Measurements from ENCODE around the gene GABRG3.

Gene GABRG3

GRCh38 chr15:27027229-27027628, 56.2 kb downstream of the GABRG3 start:
- Mint-ChIP-seq H3K4me1 (ENCODE audit: low read depth) (no peaks in the 10 kb centered on the region), H3K27ac (no peak overlapping the region), H3K9me3 (no peaks in the 10 kb centered on the region), H3K27me3 (peaks cover 3% of the 10 kb centered on the region), H3K4me3 (no peak overlapping the region), H3K36me3 (ENCODE audit: low read depth) (no peaks in the 10 kb centered on the region)
- intact Hi-C loops (cut with micrococcal nuclease): no loop called here

DNA sequence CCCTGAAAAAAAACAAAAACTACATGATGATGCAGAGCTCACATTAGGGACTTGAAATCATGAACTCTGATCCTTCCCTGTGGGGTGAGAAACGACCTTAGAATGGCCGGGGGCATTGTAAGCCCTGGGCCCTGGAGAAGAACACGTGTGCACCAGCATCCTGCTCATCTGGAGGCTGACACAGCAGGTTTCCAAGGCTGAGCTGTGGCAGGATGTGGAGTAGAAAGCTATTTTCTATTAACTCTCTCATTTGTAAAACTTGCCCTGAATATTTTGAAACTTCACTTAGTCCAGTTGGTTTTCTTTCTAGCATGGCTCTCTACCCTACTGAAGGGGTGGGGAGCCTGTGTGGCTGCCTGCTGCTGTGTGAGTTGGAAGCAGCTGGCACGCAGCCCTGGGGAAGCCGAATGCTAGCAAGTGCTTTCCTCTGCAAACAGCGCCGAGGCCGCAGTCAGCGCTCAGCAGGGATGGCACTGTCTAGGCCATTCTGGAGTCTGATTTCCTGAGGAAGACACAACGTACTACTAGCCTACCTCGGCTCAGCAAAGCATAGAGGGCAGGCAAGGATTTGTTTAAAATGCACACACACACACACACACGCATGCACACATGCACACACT, 58.0 kb downstream of the GABRG3 start:
- Mint-ChIP-seq H3K27ac (no peak overlapping the region), H3K4me3 (no peak overlapping the region), H3K9me3 (no peaks in the 10 kb centered on the region), H3K4me1 (ENCODE audit: low read depth) (no peaks in the 10 kb centered on the region), H3K36me3 (ENCODE audit: low read depth) (no peaks in the 10 kb centered on the region), H3K27me3 (no peaks in the 10 kb centered on the region)
- intact Hi-C loops (cut with micrococcal nuclease): no loop called here

GRCh38 chr15:27036210-27036609, 65.2 kb downstream of the GABRG3 start:
- no peaks in the 10 kb centered on the region for H3K4me1 Mint-ChIP-seq (ENCODE audit: low read depth)
- H3K27ac Mint-ChIP-seq: no peak overlapping the region
- intact Hi-C loops (cut with micrococcal nuclease): no loop called here
- H3K36me3 Mint-ChIP-seq (ENCODE audit: low read depth): no peaks in the 10 kb centered on the region
- H3K4me3 Mint-ChIP-seq: no peak overlapping the region
- H3K9me3 Mint-ChIP-seq: no peaks in the 10 kb centered on the region
- no peaks in the 10 kb centered on the region for H3K27me3 Mint-ChIP-seq

- intact Hi-C loops (cut with micrococcal nuclease): no loop called here
- Mint-ChIP-seq H3K36me3 (ENCODE audit: low read depth) (no peaks in the 10 kb centered on the region), H3K9me3 (no peaks in the 10 kb centered on the region), H3K4me1 (ENCODE audit: low read depth) (no peaks in the 10 kb centered on the region), H3K27ac (no peak overlapping the region), H3K27me3 (no peaks in the 10 kb centered on the region), H3K4me3 (no peak overlapping the region)
These were observed 66.5 kb downstream of the GABRG3 start for GRCh38 chr15:27037501-27037900.

- H3K27me3 Mint-ChIP-seq: no peaks in the 10 kb centered on the region
- intact Hi-C loops (cut with micrococcal nuclease): no loop called here
- H3K4me1 Mint-ChIP-seq (ENCODE audit: low read depth): no peaks in the 10 kb centered on the region
- no peaks in the 10 kb centered on the region for H3K9me3 Mint-ChIP-seq
- H3K27ac Mint-ChIP-seq: no peak overlapping the region
- no peak overlapping the region for H3K4me3 Mint-ChIP-seq
- no peaks in the 10 kb centered on the region for H3K36me3 Mint-ChIP-seq (ENCODE audit: low read depth)
These were observed 68.2 kb downstream of the GABRG3 start for GRCh38 chr15:27039152-27039551.

DNA sequence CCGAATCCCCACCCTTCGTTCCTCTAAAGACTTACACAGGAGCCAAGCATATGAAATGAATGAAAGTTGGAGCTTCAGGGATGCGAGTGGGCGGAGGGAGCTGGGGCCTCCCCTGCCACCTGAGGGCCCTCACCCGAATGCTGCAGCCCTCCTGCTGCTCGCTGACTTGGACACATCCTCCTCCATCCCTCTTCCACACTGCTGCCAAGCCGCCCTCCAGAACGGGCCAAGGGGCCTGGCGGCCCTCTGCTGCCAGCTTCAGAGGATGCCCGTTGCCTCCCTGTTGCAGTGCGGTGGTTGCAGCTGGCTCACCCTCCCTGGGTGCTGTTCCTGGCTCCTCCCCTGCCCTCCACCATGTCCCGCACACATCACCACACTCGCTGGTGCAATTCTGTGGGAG, 71.2 kb downstream of the GABRG3 start:
- intact Hi-C loops (cut with micrococcal nuclease): no loop called here
- no peaks in the 10 kb centered on the region for H3K27me3 Mint-ChIP-seq

DNA sequence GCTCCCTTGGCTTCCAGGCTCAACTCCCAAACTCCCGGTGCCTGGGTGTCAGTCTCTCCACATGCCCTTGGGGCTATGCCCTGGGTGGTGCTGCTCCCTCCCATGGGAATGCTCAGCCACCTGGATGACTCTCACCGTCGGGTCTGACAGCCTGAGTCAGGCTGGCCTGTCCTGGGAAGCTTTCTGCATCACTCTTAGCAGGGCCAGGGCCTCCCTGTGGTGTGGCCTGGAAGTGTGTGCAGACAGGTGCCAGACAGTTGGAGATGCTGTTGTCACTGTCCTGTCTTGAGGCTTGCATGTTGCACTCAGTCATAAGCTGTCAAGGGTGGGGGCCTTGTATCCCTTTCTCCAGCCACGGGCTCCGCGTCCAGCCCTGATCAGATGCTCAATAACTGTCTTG, 71.7 kb downstream of the GABRG3 start:
- no peak overlapping the region for H3K27ac Mint-ChIP-seq
- no peak overlapping the region for H3K4me3 Mint-ChIP-seq
- intact Hi-C loops (cut with micrococcal nuclease): no loop called here

More for the DNA sequence above, 71.2 kb downstream of the GABRG3 start:
- Mint-ChIP-seq H3K4me1 (ENCODE audit: low read depth) (no peaks in the 10 kb centered on the region), H3K4me3 (no peak overlapping the region), H3K27ac (no peak overlapping the region), H3K36me3 (ENCODE audit: low read depth) (no peaks in the 10 kb centered on the region), H3K9me3 (no peaks in the 10 kb centered on the region)

DNA sequence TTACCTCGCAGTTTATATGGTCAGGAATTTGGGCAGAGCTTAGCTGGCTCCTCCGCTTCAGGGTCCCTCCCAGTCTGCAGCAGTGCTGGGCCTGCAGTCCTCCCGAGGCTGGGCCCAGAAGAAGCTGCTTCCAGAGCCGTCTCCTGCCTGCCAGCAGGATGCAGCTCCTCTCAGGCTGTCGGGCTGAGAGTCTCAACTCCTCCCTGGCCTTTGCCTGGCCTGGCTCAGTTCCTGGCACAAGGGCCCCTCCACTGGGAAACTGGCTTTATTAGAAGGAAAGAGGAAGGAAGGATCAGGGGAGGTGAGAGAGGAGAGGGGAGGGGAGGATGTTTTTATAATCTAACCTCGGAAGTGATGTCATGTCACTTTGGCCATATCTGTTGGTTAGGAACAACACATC, 72.8 kb downstream of the GABRG3 start:
- no peak overlapping the region for H3K4me3 Mint-ChIP-seq
- H3K27me3 Mint-ChIP-seq: no peaks in the 10 kb centered on the region
- no peak overlapping the region for H3K27ac Mint-ChIP-seq
- no peaks in the 10 kb centered on the region for H3K36me3 Mint-ChIP-seq (ENCODE audit: low read depth)
- intact Hi-C loops (cut with micrococcal nuclease): no loop called here
- no peaks in the 10 kb centered on the region for H3K4me1 Mint-ChIP-seq (ENCODE audit: low read depth)
- H3K9me3 Mint-ChIP-seq: no peaks in the 10 kb centered on the region

More for the DNA sequence above, 71.7 kb downstream of the GABRG3 start:
- Mint-ChIP-seq H3K9me3 (no peaks in the 10 kb centered on the region), H3K4me1 (ENCODE audit: low read depth) (no peaks in the 10 kb centered on the region), H3K27me3 (no peaks in the 10 kb centered on the region), H3K36me3 (ENCODE audit: low read depth) (no peaks in the 10 kb centered on the region)

DNA sequence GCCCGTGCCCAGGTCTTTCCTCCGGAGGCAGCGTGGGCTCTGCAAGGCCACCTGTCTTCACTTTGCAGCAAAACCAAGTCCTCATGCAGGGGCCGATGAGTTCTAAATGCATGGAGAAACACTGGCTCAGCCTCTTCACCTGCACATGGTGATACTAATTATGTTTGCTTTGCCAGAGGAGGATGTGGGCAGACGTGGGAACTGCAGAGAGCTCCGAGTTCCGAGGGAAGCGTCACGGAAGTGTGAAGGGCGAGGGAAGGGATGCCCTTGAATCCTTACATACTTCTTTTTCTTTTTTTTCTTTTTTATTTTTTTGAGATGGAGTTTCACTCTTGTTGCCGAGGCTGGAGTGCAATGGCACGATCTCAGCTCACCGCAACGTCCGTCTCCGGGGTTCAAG, 74.8 kb downstream of the GABRG3 start:
- no peak overlapping the region for H3K4me3 Mint-ChIP-seq
- no peaks in the 10 kb centered on the region for H3K9me3 Mint-ChIP-seq
- H3K27ac Mint-ChIP-seq: no peak overlapping the region
- H3K4me1 Mint-ChIP-seq (ENCODE audit: low read depth): no peaks in the 10 kb centered on the region
- H3K27me3 Mint-ChIP-seq: no peaks in the 10 kb centered on the region
- no peaks in the 10 kb centered on the region for H3K36me3 Mint-ChIP-seq (ENCODE audit: low read depth)
- intact Hi-C loops (cut with micrococcal nuclease): no loop called here

DNA sequence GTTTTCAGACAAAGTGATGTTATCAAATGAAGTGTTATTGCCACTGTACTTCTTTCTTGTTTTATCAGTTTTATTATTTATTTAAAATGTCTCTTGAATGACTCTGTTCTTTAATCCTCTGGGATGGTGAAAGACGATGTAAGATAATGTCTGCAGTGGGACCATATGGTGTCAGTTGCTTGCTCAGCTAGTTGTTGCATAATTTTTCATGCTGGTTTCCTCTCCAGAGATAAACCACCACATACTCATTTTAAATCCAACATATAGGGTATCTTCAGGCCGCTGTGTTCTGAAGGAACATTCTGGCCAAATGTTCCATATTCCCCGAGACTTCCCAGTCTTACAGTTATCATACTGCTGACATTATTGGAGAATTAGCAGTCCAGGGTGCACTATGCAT, 75.9 kb downstream of the GABRG3 start:
- H3K4me3 Mint-ChIP-seq: no peak overlapping the region
- H3K36me3 Mint-ChIP-seq (ENCODE audit: low read depth): no peaks in the 10 kb centered on the region
- H3K27me3 Mint-ChIP-seq: no peaks in the 10 kb centered on the region
- H3K27ac Mint-ChIP-seq: no peak overlapping the region
- intact Hi-C loops (cut with micrococcal nuclease): no loop called here
- H3K4me1 Mint-ChIP-seq (ENCODE audit: low read depth): no peaks in the 10 kb centered on the region
- no peaks in the 10 kb centered on the region for H3K9me3 Mint-ChIP-seq

DNA sequence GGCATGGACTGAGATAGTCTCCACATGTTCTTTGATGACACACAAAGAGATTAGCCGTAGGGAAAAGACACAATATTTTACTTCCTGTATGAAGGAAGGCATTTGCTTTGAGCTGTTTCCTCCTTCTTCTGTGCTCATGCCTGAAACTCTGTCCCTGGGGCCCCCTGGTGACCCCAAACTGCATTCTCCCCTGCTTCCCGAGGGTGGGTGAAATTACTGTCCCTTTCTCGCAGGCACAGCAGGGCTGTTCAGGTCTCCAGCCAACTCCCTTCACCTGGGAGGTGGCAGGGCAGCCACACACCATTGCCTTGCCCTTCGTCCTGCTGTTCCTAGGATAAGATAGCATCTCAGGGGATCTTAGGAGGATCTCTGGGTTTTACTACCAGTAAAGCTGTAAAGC, 79.2 kb downstream of the GABRG3 start:
- no peak overlapping the region for H3K27ac Mint-ChIP-seq
- intact Hi-C loops (cut with micrococcal nuclease): no loop called here
- H3K4me3 Mint-ChIP-seq: no peak overlapping the region
- H3K27me3 Mint-ChIP-seq: no peaks in the 10 kb centered on the region
- no peaks in the 10 kb centered on the region for H3K9me3 Mint-ChIP-seq
- no peaks in the 10 kb centered on the region for H3K4me1 Mint-ChIP-seq (ENCODE audit: low read depth)
- H3K36me3 Mint-ChIP-seq (ENCODE audit: low read depth): no peaks in the 10 kb centered on the region

DNA sequence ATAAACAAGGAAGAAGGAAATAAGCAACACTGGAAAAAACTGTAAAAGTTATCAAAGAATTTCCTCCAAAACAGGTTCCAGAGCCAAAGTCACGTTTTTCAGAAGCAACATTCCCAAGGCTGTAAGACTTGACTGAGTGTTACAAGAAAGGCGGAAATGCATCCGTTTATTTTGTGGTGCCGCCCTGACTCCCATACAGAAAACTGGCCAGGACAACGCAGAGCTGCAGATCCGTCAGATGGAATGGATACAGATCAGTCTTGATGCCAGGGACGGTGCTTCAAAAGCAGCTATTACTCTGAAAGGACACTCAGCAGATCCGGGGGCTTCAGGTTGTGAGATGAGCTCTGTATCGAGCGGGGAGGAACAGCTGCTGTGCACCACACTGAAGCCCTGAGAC, 83.4 kb downstream of the GABRG3 start:
- H3K9me3 Mint-ChIP-seq: no peaks in the 10 kb centered on the region
- no peaks in the 10 kb centered on the region for H3K36me3 Mint-ChIP-seq (ENCODE audit: low read depth)
- intact Hi-C loops (cut with micrococcal nuclease): no loop called here
- no peak overlapping the region for H3K4me3 Mint-ChIP-seq
- no peaks in the 10 kb centered on the region for H3K4me1 Mint-ChIP-seq (ENCODE audit: low read depth)
- no peaks in the 10 kb centered on the region for H3K27me3 Mint-ChIP-seq
- H3K27ac Mint-ChIP-seq: no peak overlapping the region

DNA sequence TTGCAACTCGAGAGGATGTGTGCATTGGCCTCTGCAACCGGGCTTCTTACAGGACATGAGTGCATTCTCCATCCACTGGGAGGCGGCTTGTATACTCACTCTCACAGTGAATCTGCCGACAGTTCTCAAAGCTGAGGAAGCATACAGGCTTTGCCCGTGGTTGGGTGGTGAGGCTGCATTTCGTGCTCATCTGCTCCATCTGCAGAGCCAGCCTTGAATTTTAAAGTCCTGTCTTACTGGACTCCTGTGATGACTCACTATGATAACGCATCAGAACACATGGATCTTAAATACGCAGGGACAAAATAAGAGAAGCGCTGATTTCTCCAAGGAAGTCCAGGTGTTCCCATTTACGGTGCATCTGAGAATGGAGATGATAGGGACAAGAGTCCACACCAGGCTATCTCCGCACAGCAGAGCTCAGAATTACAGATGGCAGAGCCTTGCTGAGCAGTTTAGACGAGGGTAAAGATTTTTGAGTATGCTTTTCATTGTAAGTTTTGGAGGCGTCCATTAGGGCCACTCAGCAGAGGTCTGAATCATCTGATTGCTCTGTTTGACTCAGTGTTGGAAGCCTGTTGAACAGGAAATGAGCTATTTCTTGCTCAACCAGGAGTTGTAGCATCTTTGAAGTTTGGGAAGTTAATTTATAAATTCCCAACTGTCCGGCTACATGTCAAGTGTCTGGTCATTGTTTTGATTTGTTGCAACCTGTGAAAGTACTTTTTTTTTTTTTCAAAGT, 87.1 kb downstream of the GABRG3 start:
- Mint-ChIP-seq H3K27ac (no peak overlapping the region), H3K27me3 (no peaks in the 10 kb centered on the region), H3K4me3 (no peak overlapping the region), H3K4me1 (ENCODE audit: low read depth) (no peaks in the 10 kb centered on the region), H3K36me3 (ENCODE audit: low read depth) (no peaks in the 10 kb centered on the region), H3K9me3 (no peaks in the 10 kb centered on the region)
- intact Hi-C loops (cut with micrococcal nuclease): no loop called here

DNA sequence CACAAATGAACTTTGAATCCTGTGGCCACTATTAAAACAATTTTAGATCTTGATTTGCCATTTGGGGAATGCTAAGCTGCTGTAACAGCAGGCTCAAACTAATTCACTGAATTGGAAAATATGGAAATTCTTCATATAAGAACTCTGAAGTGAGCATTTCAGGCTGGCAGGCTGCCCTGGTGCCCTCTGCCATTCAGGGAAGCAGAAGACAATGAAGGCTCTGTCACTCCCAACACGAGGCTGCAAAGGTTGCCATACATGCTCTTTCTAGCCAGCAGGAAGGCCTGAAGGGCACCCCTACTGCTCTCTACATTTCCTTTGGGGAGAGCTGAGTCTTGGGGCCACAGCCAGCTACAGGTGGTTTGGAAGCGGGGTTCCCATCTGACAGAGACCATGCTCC, 88.0 kb downstream of the GABRG3 start:
- Mint-ChIP-seq H3K36me3 (ENCODE audit: low read depth) (no peaks in the 10 kb centered on the region), H3K27me3 (no peaks in the 10 kb centered on the region), H3K27ac (no peak overlapping the region), H3K4me3 (no peak overlapping the region), H3K9me3 (no peaks in the 10 kb centered on the region), H3K4me1 (ENCODE audit: low read depth) (no peaks in the 10 kb centered on the region)
- intact Hi-C loops (cut with micrococcal nuclease): no loop called here
